Stimulated activated CD4-positive, alpha-beta T cell treated with anti-CD3 and anti-CD28 coated beads, Interleukin-12 subunit alpha, Interleukin-12 subunit beta, amount 100 ng/mL, for 4 hours (primary cell): ENCODE results near the gene CMTM7.

Source experiments
- DNase-seq: peaks from one replicate; pipeline ENCODE4 v3.0.0-alpha.2; 2020

CMTM7 gene

GRCh38 chr3:32493437-32494414 is 102.1 kb downstream of the CMTM7 start:
- DNase-seq, result no peak

GRCh38 chr3:32495085-32495484 is 103.4 kb downstream of the CMTM7 start:
- DNase-seq, result no peak

GRCh38 chr3:32495609-32496008 is 104.0 kb downstream of the CMTM7 start:
- DNase-seq, result no peak

GRCh38 chr3:32498252-32498651 is 106.6 kb downstream of the CMTM7 start:
- no peak for DNase-seq

GRCh38 chr3:32498992-32499391 is 107.3 kb downstream of the CMTM7 start:
- no peak for DNase-seq

GRCh38 chr3:32499585-32499984 is 107.9 kb downstream of the CMTM7 start:
- no peak for DNase-seq

GRCh38 chr3:32500231-32500630 is 108.6 kb downstream of the CMTM7 start:
- DNase-seq, result no peak

- DNase-seq, result no peak
These were observed 109.5 kb downstream of the CMTM7 start for GRCh38 chr3:32500880-32501782.

- no peak for DNase-seq
These were observed 110.1 kb downstream of the CMTM7 start for GRCh38 chr3:32501783-32502117.

- DNase-seq, result peak; percentile 72
These were observed 110.7 kb downstream of the CMTM7 start, which contains the start of gene CMTM6 for GRCh38 chr3:32502118-32502945. CMTM6 (minus strand) TSS chr3:32502852; CDS start chr3:32502745, 107 bp downstream.

- no peak for DNase-seq
These were observed 111.3 kb downstream of the CMTM7 start for GRCh38 chr3:32502946-32503286.
